CD4-positive, alpha-beta T cell (primary cell): Measurements from ENCODE around the gene COL20A1. TPM values are rescaled to one million over a fixed set of nuclear protein-coding genes. Genes with fewer than 3 reads are reported as not detected.

ENCODE experiments used
- ATAC-seq: fragments of 200-7000 bp; cut with Tn5 transposase; one replicate; pipeline ENCODE4 v1.10.0; 2022; ENCODE audit warnings: mild to moderate bottlenecking; ENCODE audit not compliant: poor library complexity
- CTCF ChIA-PET: fragments of 350-600 bp; sonication (Branson Sonifier 250); formaldehyde crosslinking; loops from one replicate; lab custom pipeline; 2021; ENCODE audit warnings: antibody characterized with exemption, inconsistent platforms; lab: Charles Lee
- POLR2A ChIA-PET: fragments of 350-600 bp; sonication (Branson Sonifier 250); formaldehyde crosslinking; loops from one replicate; lab custom pipeline; 2021; ENCODE audit warnings: antibody characterized with exemption, inconsistent platforms; lab: Charles Lee
- DNase-seq, 14 experiments: peaks; one replicate each; pipeline ENCODE4 v3.0.0-alpha.2; 2013 to 2020; ENCODE audit warnings: mixed read lengths in 2 of 14
- H3K27ac ChIP-seq, 2 donors: one replicate each; pipeline versions ENCODE4 v1.5.1 to v1.7.0; 2013; ENCODE audit warnings: low read length in 2 of 2, low read depth in 1 of 2, mild to moderate bottlenecking in 1 of 2
- H3K27me3 ChIP-seq, 2 experiments: 1 replicate in 1 of 2; 2 replicates in 1 of 2; pipeline versions ENCODE4 v1.6.1 to v1.7.0; 2013; ENCODE audit warnings: low read length in 2 of 2, control low read depth in 1 of 2, mild to moderate bottlenecking in 1 of 2, moderate library complexity in 1 of 2; ENCODE audit not compliant: insufficient read depth in 2 of 2, control insufficient read depth in 1 of 2
- H3K36me3 ChIP-seq: one replicate; pipeline ENCODE4 v1.6.1; 2013; ENCODE audit warnings: low read length, control low read depth; ENCODE audit not compliant: insufficient read depth
- H3K4me1 ChIP-seq: one replicate; pipeline ENCODE4 v1.6.1; 2013; ENCODE audit warnings: low read length, control low read depth; ENCODE audit not compliant: insufficient read depth
- H3K4me3 ChIP-seq: one replicate; pipeline ENCODE4 v1.5.1; 2013; ENCODE audit warnings: mild to moderate bottlenecking, low read length, moderate library complexity
- H3K9me3 ChIP-seq, 2 experiments: 1 replicate in 1 of 2; 2 replicates in 1 of 2; pipeline versions ENCODE4 v1.6.1 to v1.7.0; 2013; ENCODE audit warnings: low read length in 2 of 2, mild to moderate bottlenecking in 2 of 2, control low read depth in 1 of 2, moderate library complexity in 1 of 2; ENCODE audit not compliant: control insufficient read depth in 1 of 2, insufficient read depth in 1 of 2
- H3K27ac Mint-ChIP-seq: one replicate; pipeline ENCODE4 v1.8.0; 2020; ENCODE audit warnings: mixed read lengths
- H3K27me3 Mint-ChIP-seq: one replicate; pipeline ENCODE4 v1.8.0; 2021; ENCODE audit warnings: mixed read lengths
- H3K36me3 Mint-ChIP-seq: one replicate; pipeline ENCODE4 v1.8.0; 2021; ENCODE audit warnings: low read depth, mixed read lengths
- H3K4me1 Mint-ChIP-seq: one replicate; pipeline ENCODE4 v1.8.0; 2021; ENCODE audit warnings: low read depth, mixed read lengths
- H3K4me3 Mint-ChIP-seq: one replicate; pipeline ENCODE4 v1.8.0; 2020; ENCODE audit warnings: mild to moderate bottlenecking, mixed read lengths
- H3K9me3 Mint-ChIP-seq: one replicate; pipeline ENCODE4 v1.8.0; 2020; ENCODE audit warnings: mixed read lengths
- intact Hi-C, 2 experiments: fragments of 100-400 bp; cut with DNase I in 1 of 2; cut with micrococcal nuclease in 1 of 2; formaldehyde crosslinking; loops; one replicate each; pipeline versions ENCODE4 v1.15.1 to v1.9.0; 2023 to 2025; cut with DNase I, micrococcal nuclease
- total RNA-seq, 174 experiments: library from RNA in 2 of 174; stranded (reverse) in 2 of 174; gene quantifications; one replicate each; pipeline ENCODE4 v1.2.3 and lab custom pipeline; 2021 to 2026
- TF ChIP-seq, protein P1 (sequence below): fragments of 200-600 bp; IDR thresholded peaks from one replicate; pipeline ENCODE4 v1.8.0; 2022; ENCODE audit warnings: antibody characterized with exemption, mild to moderate bottlenecking

Gene COL20A1
- total RNA-seq, 2 experiments from 2014 or later = 0.03 TPM; not detected in 1

DNA sequence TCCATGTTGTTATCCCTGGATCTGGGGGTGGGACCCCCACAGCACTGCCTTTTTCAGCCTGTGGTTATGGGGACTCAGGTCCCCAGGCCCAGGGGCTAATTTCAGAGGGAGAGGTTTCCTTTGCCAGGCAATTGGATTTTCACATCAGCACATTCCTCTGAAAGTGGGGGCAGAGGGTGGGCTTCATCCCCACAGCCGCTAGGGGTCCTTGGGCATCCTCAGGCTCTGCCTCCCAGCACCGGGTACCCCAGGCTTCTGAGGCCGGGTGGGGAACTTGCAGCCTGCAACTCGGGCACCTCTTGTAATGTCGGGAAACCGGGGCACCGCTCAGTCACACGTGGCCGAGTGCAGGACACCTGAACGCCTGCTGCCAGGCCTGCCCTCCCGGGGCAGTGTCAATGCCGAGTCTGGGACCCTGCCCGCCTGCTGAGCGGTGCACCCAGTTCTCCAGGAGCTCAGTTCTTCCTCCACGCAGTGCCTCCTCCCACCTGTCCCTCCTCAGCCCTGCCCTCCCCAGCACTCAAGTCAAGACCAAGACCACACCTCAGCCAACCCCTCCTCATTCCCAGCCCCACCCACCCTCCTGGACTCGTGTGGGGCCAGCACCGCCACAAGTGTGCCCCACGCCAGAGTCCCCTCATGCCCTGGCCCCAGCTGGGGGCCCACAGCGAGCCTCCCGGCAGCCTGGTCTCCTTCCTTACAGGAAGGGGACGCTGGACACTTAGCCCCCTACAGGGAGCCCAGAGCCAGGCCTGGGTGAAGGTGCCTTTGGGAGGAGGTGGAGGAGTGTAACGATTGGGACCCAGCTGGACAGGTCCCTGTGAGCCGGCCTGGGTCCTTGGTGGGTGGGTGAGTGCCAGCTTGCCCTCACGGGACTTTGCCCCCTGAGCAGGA lies 77.0 kb downstream of the COL20A1 start:
- H3K4me1 ChIP-seq = no peaks in the 10 kb centered on the region
- POLR2A ChIA-PET = no interaction called here
- H3K36me3 Mint-ChIP-seq = no peaks in the 10 kb centered on the region
- DNase-seq (no peak), ATAC-seq (no peak)
- peaks cover 0 to 9% of the 10 kb centered on the region in 2 experiments for H3K27me3 ChIP-seq
- CTCF ChIA-PET = no interaction called here
- H3K27ac ChIP-seq = no peak overlapping the region
- H3K4me3 Mint-ChIP-seq = no peak overlapping the region
- H3K9me3 ChIP-seq = peaks cover 0 to 5% of the 10 kb centered on the region in 2 experiments
- H3K4me1 Mint-ChIP-seq = no peaks in the 10 kb centered on the region
- peaks cover 8% of the 10 kb centered on the region for H3K27me3 Mint-ChIP-seq
- H3K9me3 Mint-ChIP-seq = no peaks in the 10 kb centered on the region
- no peaks in the 10 kb centered on the region for H3K36me3 ChIP-seq
- TF ChIP-seq, protein P1, sequence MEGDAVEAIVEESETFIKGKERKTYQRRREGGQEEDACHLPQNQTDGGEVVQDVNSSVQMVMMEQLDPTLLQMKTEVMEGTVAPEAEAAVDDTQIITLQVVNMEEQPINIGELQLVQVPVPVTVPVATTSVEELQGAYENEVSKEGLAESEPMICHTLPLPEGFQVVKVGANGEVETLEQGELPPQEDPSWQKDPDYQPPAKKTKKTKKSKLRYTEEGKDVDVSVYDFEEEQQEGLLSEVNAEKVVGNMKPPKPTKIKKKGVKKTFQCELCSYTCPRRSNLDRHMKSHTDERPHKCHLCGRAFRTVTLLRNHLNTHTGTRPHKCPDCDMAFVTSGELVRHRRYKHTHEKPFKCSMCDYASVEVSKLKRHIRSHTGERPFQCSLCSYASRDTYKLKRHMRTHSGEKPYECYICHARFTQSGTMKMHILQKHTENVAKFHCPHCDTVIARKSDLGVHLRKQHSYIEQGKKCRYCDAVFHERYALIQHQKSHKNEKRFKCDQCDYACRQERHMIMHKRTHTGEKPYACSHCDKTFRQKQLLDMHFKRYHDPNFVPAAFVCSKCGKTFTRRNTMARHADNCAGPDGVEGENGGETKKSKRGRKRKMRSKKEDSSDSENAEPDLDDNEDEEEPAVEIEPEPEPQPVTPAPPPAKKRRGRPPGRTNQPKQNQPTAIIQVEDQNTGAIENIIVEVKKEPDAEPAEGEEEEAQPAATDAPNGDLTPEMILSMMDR = no peak
- intact Hi-C loops = no loop called here
- H3K4me3 ChIP-seq = no peak overlapping the region
- no peak overlapping the region for H3K27ac Mint-ChIP-seq

DNA sequence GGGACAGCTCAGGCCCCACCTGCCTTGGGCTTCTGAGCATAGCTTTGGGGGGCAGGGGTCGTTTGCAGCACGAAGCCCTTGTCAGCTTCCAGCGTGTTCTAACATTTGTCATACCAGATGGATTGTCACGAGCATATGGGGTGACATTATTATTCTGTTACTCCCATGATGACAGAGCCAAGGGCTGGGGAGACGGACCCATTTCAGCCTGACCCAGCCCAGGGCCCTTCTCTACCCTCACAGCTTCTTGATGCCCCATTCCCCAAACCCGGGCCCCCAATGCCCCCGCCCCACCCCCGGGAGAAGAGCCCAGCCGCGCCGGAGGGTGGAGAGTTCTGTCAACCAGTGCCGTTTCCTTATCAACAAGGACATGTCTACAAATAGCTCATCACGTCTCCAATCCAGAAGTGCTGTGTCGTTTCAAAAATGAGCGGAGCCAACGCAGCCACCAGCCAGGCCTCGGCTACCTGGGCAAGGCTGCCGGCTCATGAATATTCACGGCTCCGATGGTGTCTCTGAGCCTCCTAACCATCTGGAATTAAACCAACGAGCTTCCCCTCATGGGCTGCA lies 77.7 kb downstream of the COL20A1 start:
- intact Hi-C loops = no loop called here
- Mint-ChIP-seq H3K27me3 (peaks cover 8% of the 10 kb centered on the region), H3K36me3 (no peaks in the 10 kb centered on the region), H3K4me1 (no peaks in the 10 kb centered on the region), H3K9me3 (no peaks in the 10 kb centered on the region), H3K4me3 (no peak overlapping the region), H3K27ac (no peak overlapping the region)
- H3K9me3 ChIP-seq = peaks cover 0 to 5% of the 10 kb centered on the region in 2 experiments
- no peak overlapping the region for H3K4me3 ChIP-seq
- no peak for ATAC-seq
- no peak overlapping the region for H3K27ac ChIP-seq
- H3K27me3 ChIP-seq = peaks cover 0 to 9% of the 10 kb centered on the region in 2 experiments
- H3K4me1 ChIP-seq = no peaks in the 10 kb centered on the region
- DNase-seq = no peak
- no peaks in the 10 kb centered on the region for H3K36me3 ChIP-seq
- ChIA-PET CTCF (no interaction called here), POLR2A (no interaction called here)
- TF ChIP-seq, protein P1 = no peak

DNA sequence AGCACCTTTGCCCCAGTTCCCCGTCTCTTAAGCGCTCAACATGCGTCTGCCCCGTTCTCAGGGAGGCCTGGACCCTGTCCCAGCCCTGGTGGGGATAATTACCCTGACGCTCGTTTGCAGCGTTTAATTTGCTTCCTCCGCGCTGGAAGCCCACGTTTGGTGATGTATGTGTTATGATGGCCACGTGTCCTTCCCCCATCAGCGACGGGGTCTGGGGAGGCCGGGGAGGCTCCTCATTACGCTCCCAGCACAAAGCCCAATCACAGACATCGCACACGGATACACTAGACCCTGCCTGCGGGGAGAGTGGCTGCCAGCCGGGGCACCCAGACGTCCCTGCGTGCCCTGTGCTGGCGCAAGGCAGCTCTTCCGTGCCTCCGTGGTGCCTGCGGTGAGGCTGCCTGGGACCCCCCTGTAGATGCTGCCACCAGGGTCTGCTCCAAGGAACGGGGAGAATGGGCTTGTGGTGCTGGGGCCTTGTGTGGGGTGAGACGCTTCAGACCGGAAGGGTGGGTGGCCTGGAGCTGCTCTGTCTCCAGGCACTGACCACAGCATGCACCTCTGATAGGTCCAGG lies 78.4 kb downstream of the COL20A1 start:
- H3K4me3 ChIP-seq = no peak overlapping the region
- no peaks in the 10 kb centered on the region for H3K36me3 Mint-ChIP-seq
- no peaks in the 10 kb centered on the region for H3K36me3 ChIP-seq
- H3K27ac ChIP-seq = no peak overlapping the region
- no peaks in the 10 kb centered on the region for H3K4me1 Mint-ChIP-seq
- ChIA-PET POLR2A (no interaction called here), CTCF (no interaction called here)
- H3K4me3 Mint-ChIP-seq = no peak overlapping the region
- DNase-seq (no peak), ATAC-seq (no peak)
- intact Hi-C loops = no loop called here
- H3K4me1 ChIP-seq = no peaks in the 10 kb centered on the region
- TF ChIP-seq, protein P1 = no peak
- H3K27me3 ChIP-seq = peaks cover 4 to 11% of the 10 kb centered on the region in 2 experiments
- H3K27me3 Mint-ChIP-seq = peaks cover 13% of the 10 kb centered on the region
- peaks cover 0 to 5% of the 10 kb centered on the region in 2 experiments for H3K9me3 ChIP-seq
- no peak overlapping the region for H3K27ac Mint-ChIP-seq
- H3K9me3 Mint-ChIP-seq = no peaks in the 10 kb centered on the region
